Left cardiac atrium (tissue), 2 donors: Measurements from ENCODE around the gene USP33. TPM values are rescaled to one million over a fixed set of nuclear protein-coding genes. Genes with fewer than 3 reads are reported as not detected.

Experiments used
- total RNA-seq, 2 donors: library from RNA; stranded (reverse); fragmentation: NEBNext Ultra II Directional; extraction: Animal tissue kit (Norgen Biotek cat#: 25700); gene quantifications; one replicate each; pipeline ENCODE4 v1.2.1, GENCODE V29; 2021
- donor health status: DM: no; HTN: yes; CAD: no; lungs with severe emphysema.
- donor health status: DM: yes; HTN: yes; CAD: no.

Gene USP33
- total RNA-seq, 2 donors from 2014 or later = 32.5 to 36.1 TPM

Other genes with a start within 250 kb of the USP33 start
- 10 to 100 TPM; 32.2 to 35.5 TPM for gene ZZZ3, start 77.2 kb downstream of the USP33 start, total RNA-seq
- gene MIGA1, start 19.8 kb upstream of the USP33 start, total RNA-seq = 10 to 100 TPM; 11.1 to 13.9 TPM
- 100 to 1,000 TPM; 218 to 235 TPM for gene NEXN, start 128.8 kb upstream of the USP33 start, total RNA-seq
- 10 to 100 TPM; 54.3 to 78.5 TPM for gene FUBP1, start 219.2 kb upstream of the USP33 start, total RNA-seq
- 100 to 1,000 TPM in 1 of 2 donors, 10 to 100 TPM in 1; 78.6 to 105 TPM for gene DNAJB4, start 245.1 kb upstream of the USP33 start, total RNA-seq